Mesenchymal stem cell (in vitro differentiated cells and primary cell): ENCODE measurements around the gene SREK1IP1.

Experiments
- DNase-seq: peaks from one replicate; pipeline ENCODE4 v3.0.0-alpha.2; 2013
- H2AFZ ChIP-seq: one replicate; pipeline ENCODE4 v1.6.1; 2013; ENCODE audit warnings: low read depth, mild to moderate bottlenecking, control low read depth, inconsistent platforms, low read length, moderate library complexity
- H2AK5ac ChIP-seq: 2 replicates; pipeline ENCODE4 v1.6.1; 2013; ENCODE audit warnings: low read length, moderate library complexity, mild to moderate bottlenecking, inconsistent platforms; ENCODE audit not compliant: severe bottlenecking
- H2BK120ac ChIP-seq: one replicate; pipeline ENCODE4 v1.6.1; 2013; ENCODE audit warnings: low read depth, mild to moderate bottlenecking, inconsistent platforms, low read length, moderate library complexity
- H2BK12ac ChIP-seq, 2 experiments: one replicate each; pipeline ENCODE4 v1.6.1; 2013; ENCODE audit warnings: inconsistent platforms in 2 of 2, low read length in 2 of 2, mild to moderate bottlenecking in 2 of 2, moderate library complexity in 2 of 2, control low read depth in 1 of 2
- H2BK15ac ChIP-seq: one replicate; pipeline ENCODE4 v1.6.1; 2013; ENCODE audit warnings: mild to moderate bottlenecking, low read depth, inconsistent platforms; ENCODE audit not compliant: poor library complexity, severe bottlenecking
- H2BK5ac ChIP-seq: 2 replicates; pipeline ENCODE4 v1.6.1; 2013; ENCODE audit warnings: low read depth, mild to moderate bottlenecking, low read length, control low read depth, inconsistent platforms; ENCODE audit not compliant: poor library complexity, severe bottlenecking
- H3K14ac ChIP-seq, 2 experiments: one replicate each; pipeline ENCODE4 v1.6.1; 2013; ENCODE audit warnings: inconsistent platforms in 2 of 2, low read length in 2 of 2, control low read depth in 1 of 2, mild to moderate bottlenecking in 1 of 2, moderate library complexity in 1 of 2
- H3K18ac ChIP-seq, 2 experiments: one replicate each; pipeline ENCODE4 v1.6.1; 2013; ENCODE audit warnings: inconsistent platforms in 2 of 2, low read length in 2 of 2, control low read depth in 1 of 2, low read depth in 1 of 2, mild to moderate bottlenecking in 1 of 2
- H3K23ac ChIP-seq, 2 experiments: one replicate each; pipeline ENCODE4 v1.6.1; 2013; ENCODE audit warnings: inconsistent platforms in 2 of 2, low read length in 2 of 2, mild to moderate bottlenecking in 2 of 2, moderate library complexity in 2 of 2, control low read depth in 1 of 2
- H3K27ac ChIP-seq: 2 replicates; pipeline ENCODE4 v1.5.1; 2013; ENCODE audit warnings: mild to moderate bottlenecking, moderate library complexity, low read length, control low read depth, inconsistent platforms; ENCODE audit not compliant: poor library complexity, severe bottlenecking
- H3K27me3 ChIP-seq, 2 experiments: 2 replicates each; pipeline versions ENCODE4 v1.6.1 to v1.7.0; 2013; ENCODE audit warnings: low read length in 2 of 2, mild to moderate bottlenecking in 2 of 2, moderate library complexity in 2 of 2, control low read depth in 1 of 2, inconsistent platforms in 1 of 2; ENCODE audit not compliant: control insufficient read depth in 1 of 2, insufficient read depth in 1 of 2
- H3K36me3 ChIP-seq, 2 experiments: 2 replicates each; pipeline versions ENCODE4 v1.6.1 to v1.7.0; 2013; ENCODE audit warnings: low read length in 2 of 2, control low read depth in 1 of 2, inconsistent platforms in 1 of 2, low read depth in 1 of 2, mild to moderate bottlenecking in 1 of 2; ENCODE audit not compliant: insufficient read depth in 2 of 2, control insufficient read depth in 1 of 2
- H3K4ac ChIP-seq, 2 experiments: one replicate each; pipeline ENCODE4 v1.6.1; 2013; ENCODE audit warnings: inconsistent platforms in 2 of 2, low read length in 2 of 2, mild to moderate bottlenecking in 2 of 2, moderate library complexity in 2 of 2, control low read depth in 1 of 2, low read depth in 1 of 2
- H3K4me1 ChIP-seq: 2 replicates; pipeline ENCODE4 v1.6.1; 2013; ENCODE audit warnings: low read depth, low read length, control low read depth; ENCODE audit not compliant: control insufficient read depth, insufficient read depth
- H3K4me2 ChIP-seq: 2 replicates; pipeline ENCODE4 v1.6.1; 2013; ENCODE audit warnings: low read length, mild to moderate bottlenecking, inconsistent platforms; ENCODE audit not compliant: poor library complexity, severe bottlenecking
- H3K4me3 ChIP-seq, 2 experiments: 2 replicates each; pipeline versions ENCODE4 v1.5.1 to v1.7.0; 2013; ENCODE audit warnings: low read length in 2 of 2, mild to moderate bottlenecking in 2 of 2, control low read depth in 1 of 2, low read depth in 1 of 2; ENCODE audit not compliant: insufficient read depth in 1 of 2
- H3K79me1 ChIP-seq: replicated peaks from 2 replicates; pipeline ENCODE4 v1.6.1; 2013; ENCODE audit warnings: mild to moderate bottlenecking, control low read depth, low read length, inconsistent platforms; ENCODE audit not compliant: poor library complexity, severe bottlenecking
- H3K9ac ChIP-seq: 2 replicates; pipeline ENCODE4 v1.7.0; 2013; ENCODE audit warnings: mild to moderate bottlenecking, low read length, moderate library complexity
- H3K9me3 ChIP-seq: 2 replicates; pipeline ENCODE4 v1.7.0; 2013; ENCODE audit warnings: mild to moderate bottlenecking, low read length; ENCODE audit not compliant: control insufficient read depth
- H4K8ac ChIP-seq: one replicate; pipeline ENCODE4 v1.6.1; 2013; ENCODE audit warnings: inconsistent platforms, mild to moderate bottlenecking, low read length, moderate library complexity
- H4K91ac ChIP-seq: one replicate; pipeline ENCODE4 v1.6.1; 2013; ENCODE audit warnings: mild to moderate bottlenecking, low read length, inconsistent platforms
- WGBS: methylation state at CpG from one replicate; pipeline ENCODE4 v1.1.7; 2013; ENCODE audit warnings: mixed read lengths; 5-methylcytosine and 5-hydroxymethylcytosine counted together

SREK1IP1 gene

GRCh38 chr5:64794053-64794770 is 25.7 kb upstream of the SREK1IP1 start:
- H3K14ac ChIP-seq: no peak overlapping the region
- WGBS: 97% methylated on average over 2 of the region's 3 CpGs
- no peak overlapping the region for H3K4me2 ChIP-seq
- no peak overlapping the region for H2BK5ac ChIP-seq
- H2BK120ac ChIP-seq: no peak overlapping the region
- H2BK12ac ChIP-seq: no peak overlapping the region
- H3K4me3 ChIP-seq: no peak overlapping the region
- H4K8ac ChIP-seq: no peak overlapping the region
- no peak overlapping the region for H3K9ac ChIP-seq
- H4K91ac ChIP-seq: no peak overlapping the region
- no peaks in the 10 kb centered on the region for H3K9me3 ChIP-seq
- H3K23ac ChIP-seq: no peak overlapping the region
- H2AFZ ChIP-seq: no peak overlapping the region
- H2BK15ac ChIP-seq: no peak overlapping the region
- no peak for DNase-seq
- no peak overlapping the region for H2AK5ac ChIP-seq
- peaks cover 1% of the 10 kb centered on the region for H3K79me1 ChIP-seq
- no peak overlapping the region for H3K18ac ChIP-seq
- H3K36me3 ChIP-seq: peaks cover 0 to 30% of the 10 kb centered on the region in 2 experiments
- no peak overlapping the region for H3K27ac ChIP-seq
- H3K4me1 ChIP-seq: no peaks in the 10 kb centered on the region
- H3K4ac ChIP-seq: no peak overlapping the region
- H3K27me3 ChIP-seq: no peaks in the 10 kb centered on the region

DNA sequence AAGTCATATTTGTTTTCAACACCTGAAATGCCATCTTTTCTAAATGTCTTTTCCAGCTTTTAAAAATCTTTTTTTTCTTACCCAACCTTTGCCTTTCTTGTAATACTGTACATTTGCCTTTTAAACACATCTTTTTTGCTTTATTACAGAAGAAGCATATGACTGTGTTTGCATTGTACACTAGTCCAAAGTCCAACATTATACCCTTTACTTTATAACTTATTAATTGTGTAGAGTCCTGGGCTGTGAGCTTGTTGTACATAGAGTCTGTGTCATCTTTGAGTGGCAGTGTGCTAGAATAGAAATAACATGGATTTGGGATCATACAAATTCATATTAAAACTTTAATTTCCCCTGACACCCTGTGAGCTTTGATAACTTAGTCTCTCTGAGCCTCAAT is 24.0 kb upstream of the SREK1IP1 start:
- no peaks in the 10 kb centered on the region for H3K9me3 ChIP-seq
- H2AK5ac ChIP-seq: no peak overlapping the region
- H4K91ac ChIP-seq: no peak overlapping the region
- no peaks in the 10 kb centered on the region for H3K4me1 ChIP-seq
- no peak overlapping the region for H4K8ac ChIP-seq
- DNase-seq: no peak
- H3K9ac ChIP-seq: no peak overlapping the region
- peaks cover 0 to 24% of the 10 kb centered on the region in 2 experiments for H3K36me3 ChIP-seq
- no peak overlapping the region for H3K14ac ChIP-seq
- H2BK120ac ChIP-seq: no peak overlapping the region
- no peaks in the 10 kb centered on the region for H3K79me1 ChIP-seq
- H2BK15ac ChIP-seq: no peak overlapping the region
- H3K27ac ChIP-seq: no peak overlapping the region
- H3K4ac ChIP-seq: no peak overlapping the region
- H3K4me3 ChIP-seq: no peak overlapping the region
- no peak overlapping the region for H3K23ac ChIP-seq
- H3K27me3 ChIP-seq: no peaks in the 10 kb centered on the region
- H2BK12ac ChIP-seq: no peak overlapping the region
- H3K18ac ChIP-seq: no peak overlapping the region
- no peak overlapping the region for H2BK5ac ChIP-seq
- H3K4me2 ChIP-seq: no peak overlapping the region
- no peak overlapping the region for H2AFZ ChIP-seq

DNA sequence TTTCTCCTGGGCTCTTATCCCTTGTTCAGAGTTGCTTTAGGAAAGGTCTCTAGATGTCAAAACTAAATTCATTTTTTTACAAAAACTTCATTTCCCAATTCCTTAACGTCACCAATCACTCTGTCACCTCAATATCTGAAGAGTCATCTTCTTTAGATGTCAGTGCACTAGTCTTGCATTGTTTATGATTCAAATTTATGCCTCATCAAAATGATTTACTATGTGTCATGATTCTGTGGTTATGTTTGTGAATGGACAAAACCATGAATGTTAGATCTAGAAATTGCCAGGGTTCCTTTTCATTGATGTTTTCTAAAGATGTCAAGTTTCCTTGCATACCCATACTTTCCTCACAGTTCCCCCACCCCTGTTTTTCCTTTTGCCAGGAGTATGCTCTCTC is 21.7 kb upstream of the SREK1IP1 start:
- Histone ChIP-seq H2AFZ (no peak overlapping the region), H3K4me3 (no peak overlapping the region), H2AK5ac (no peak overlapping the region), H3K9me3 (no peaks in the 10 kb centered on the region), H3K79me1 (no peaks in the 10 kb centered on the region), H3K9ac (no peak overlapping the region), H2BK15ac (no peak overlapping the region), H3K18ac (no peak overlapping the region), H2BK12ac (no peak overlapping the region), H3K23ac (no peak overlapping the region), H4K8ac (no peak overlapping the region), H3K27me3 (no peaks in the 10 kb centered on the region), H3K14ac (no peak overlapping the region), H2BK120ac (no peak overlapping the region), H3K27ac (no peak overlapping the region), H4K91ac (no peak overlapping the region), H2BK5ac (no peak overlapping the region), H3K4me2 (no peak overlapping the region), H3K4me1 (no peaks in the 10 kb centered on the region), H3K36me3 (peaks cover 0 to 35% of the 10 kb centered on the region in 2 experiments), H3K4ac (no peak overlapping the region)
- no peak for DNase-seq
- 100% methylated on average over 1 of the region's 1 CpG for WGBS

DNA sequence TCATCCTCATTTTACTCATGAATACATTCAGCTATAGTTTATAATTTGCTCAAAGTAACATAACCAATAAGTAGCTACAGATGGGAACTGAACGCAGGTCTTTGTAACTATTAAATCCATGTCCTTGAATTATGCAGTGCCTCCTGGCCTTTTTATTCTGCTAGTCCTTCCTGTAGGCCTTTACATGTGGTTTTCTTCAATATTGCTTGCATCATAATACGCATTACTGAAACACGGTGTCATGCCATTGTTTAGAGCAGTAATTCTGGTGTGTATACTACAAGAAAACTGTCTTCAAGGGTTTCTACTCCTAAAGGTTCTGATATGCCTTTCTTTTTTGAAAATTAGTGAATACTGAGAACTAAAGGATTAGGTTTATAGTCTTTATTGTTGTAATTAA is 21.0 kb upstream of the SREK1IP1 start:
- no peak overlapping the region for H3K4me2 ChIP-seq
- no peak overlapping the region for H2BK15ac ChIP-seq
- no peak overlapping the region for H2BK5ac ChIP-seq
- no peak overlapping the region for H2BK12ac ChIP-seq
- no peak overlapping the region for H2AK5ac ChIP-seq
- H4K8ac ChIP-seq: no peak overlapping the region
- no peak overlapping the region for H3K14ac ChIP-seq
- no peak overlapping the region for H3K4ac ChIP-seq
- WGBS: 75% methylated on average over 3 of the region's 3 CpGs
- H3K27ac ChIP-seq: no peak overlapping the region
- H2AFZ ChIP-seq: no peak overlapping the region
- H3K4me3 ChIP-seq: no peak overlapping the region
- no peak overlapping the region for H4K91ac ChIP-seq
- H3K18ac ChIP-seq: no peak overlapping the region
- H3K36me3 ChIP-seq: peaks cover 0 to 35% of the 10 kb centered on the region in 2 experiments
- no peak overlapping the region for H3K23ac ChIP-seq
- peak; percentile 66 for DNase-seq
- H3K9ac ChIP-seq: no peak overlapping the region
- no peaks in the 10 kb centered on the region for H3K9me3 ChIP-seq
- H2BK120ac ChIP-seq: no peak overlapping the region
- no peaks in the 10 kb centered on the region for H3K79me1 ChIP-seq
- H3K4me1 ChIP-seq: no peaks in the 10 kb centered on the region
- H3K27me3 ChIP-seq: no peaks in the 10 kb centered on the region
